ENCODE measurements around the gene UBE2O.

Gene UBE2O

DNA sequence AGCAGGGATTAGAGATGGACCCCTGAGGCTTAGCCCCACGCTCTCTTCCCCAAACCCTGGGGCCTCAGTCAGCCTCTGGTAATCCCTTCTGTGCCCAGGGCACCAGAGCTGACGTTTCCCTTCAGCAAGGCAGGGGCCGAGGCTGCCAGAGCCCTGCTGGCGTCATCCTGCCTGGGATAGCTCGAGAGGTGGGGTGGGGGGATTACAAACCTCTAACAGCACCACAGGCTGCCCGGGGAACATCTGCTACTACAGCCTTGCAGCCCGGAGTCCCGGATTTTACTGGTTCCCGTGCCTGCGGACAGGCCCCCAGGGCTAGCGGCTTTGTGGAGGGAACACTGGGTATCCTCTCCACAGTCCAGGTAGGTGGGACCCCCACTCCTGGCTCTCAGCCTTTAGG lies 14.4 kb upstream of the UBE2O start, which contains the start of gene AANAT:
TSS of gene AANAT (plus strand) at position 238 of the 400 bp plus-strand sequence. CDS start 1,144 bp downstream, outside the sequence.
- Histone ChIP-seq H3K27ac (ENCODE audit: extremely low read depth, low read depth, low read length) (no peak within 1 kb of the TSS), H3K9me3 (ENCODE audit: control insufficient read depth, insufficient read depth, low read depth, low read length) (no peaks in the 10 kb centered on the region), H3K4me1 (ENCODE audit: control insufficient read depth, insufficient read depth, low read length) (no peaks in the 10 kb centered on the region), H3K36me3 (ENCODE audit: control insufficient read depth in 2 of 2, insufficient read depth in 1 of 2, low read length in 2 of 2) (peaks cover 0 to 8% of the 10 kb centered on the region in 2 experiments; a peak in 1 of 3 replicates), H3K4me3 (ENCODE audit: low read depth, low read length) (no peak within 1 kb of the TSS)
- POLR2A ChIA-PET = interaction anchor here (0.5 to 1.3 kb wide), 3 partner anchors 33 to 1672 kb away, joined by 3 to 5 read pairs (median 3); partner anchors contain the start of gene RHBDF2
- TF ChIP-seq, protein P1, sequence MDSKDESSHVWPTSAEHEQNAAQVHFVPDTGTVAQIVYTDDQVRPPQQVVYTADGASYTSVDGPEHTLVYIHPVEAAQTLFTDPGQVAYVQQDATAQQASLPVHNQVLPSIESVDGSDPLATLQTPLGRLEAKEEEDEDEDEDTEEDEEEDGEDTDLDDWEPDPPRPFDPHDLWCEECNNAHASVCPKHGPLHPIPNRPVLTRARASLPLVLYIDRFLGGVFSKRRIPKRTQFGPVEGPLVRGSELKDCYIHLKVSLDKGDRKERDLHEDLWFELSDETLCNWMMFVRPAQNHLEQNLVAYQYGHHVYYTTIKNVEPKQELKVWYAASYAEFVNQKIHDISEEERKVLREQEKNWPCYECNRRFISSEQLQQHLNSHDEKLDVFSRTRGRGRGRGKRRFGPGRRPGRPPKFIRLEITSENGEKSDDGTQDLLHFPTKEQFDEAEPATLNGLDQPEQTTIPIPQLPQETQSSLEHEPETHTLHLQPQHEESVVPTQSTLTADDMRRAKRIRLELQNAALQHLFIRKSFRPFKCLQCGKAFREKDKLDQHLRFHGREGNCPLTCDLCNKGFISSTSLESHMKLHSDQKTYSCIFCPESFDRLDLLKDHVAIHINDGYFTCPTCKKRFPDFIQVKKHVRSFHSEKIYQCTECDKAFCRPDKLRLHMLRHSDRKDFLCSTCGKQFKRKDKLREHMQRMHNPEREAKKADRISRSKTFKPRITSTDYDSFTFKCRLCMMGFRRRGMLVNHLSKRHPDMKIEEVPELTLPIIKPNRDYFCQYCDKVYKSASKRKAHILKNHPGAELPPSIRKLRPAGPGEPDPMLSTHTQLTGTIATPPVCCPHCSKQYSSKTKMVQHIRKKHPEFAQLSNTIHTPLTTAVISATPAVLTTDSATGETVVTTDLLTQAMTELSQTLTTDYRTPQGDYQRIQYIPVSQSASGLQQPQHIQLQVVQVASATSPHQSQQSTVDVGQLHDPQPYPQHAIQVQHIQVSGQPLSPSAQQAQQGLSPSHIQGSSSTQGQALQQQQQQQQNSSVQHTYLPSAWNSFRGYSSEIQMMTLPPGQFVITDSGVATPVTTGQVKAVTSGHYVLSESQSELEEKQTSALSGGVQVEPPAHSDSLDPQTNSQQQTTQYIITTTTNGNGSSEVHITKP (tag by site-specific recombination; IDR thresholded peaks at IDR 0.05) = no peak
- TF ChIP-seq, protein P2, sequence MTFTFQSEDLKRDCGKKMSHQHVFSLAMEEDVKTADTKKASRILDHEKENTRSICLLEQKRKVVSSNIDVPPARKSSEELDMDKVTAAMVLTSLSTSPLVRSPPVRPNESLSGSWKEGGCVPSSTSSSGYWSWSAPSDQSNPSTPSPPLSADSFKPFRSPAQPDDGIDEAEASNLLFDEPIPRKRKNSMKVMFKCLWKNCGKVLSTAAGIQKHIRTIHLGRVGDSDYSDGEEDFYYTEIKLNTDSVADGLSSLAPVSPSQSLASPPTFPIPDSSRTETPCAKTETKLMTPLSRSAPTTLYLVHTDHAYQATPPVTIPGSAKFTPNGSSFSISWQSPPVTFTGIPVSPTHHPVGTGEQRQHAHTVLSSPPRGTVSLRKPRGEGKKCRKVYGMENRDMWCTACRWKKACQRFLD (tag by site-specific recombination; IDR thresholded peaks at IDR 0.05) = no peak
- TF ChIP-seq ZNF776 (tag by site-specific recombination; IDR thresholded peaks at IDR 0.05; ENCODE audit: borderline replicate concordance) (no peak), ZIC2 (tag by site-specific recombination; IDR thresholded peaks at IDR 0.05) (no peak), ZNF670 (tag by site-specific recombination; IDR thresholded peaks at IDR 0.05; ENCODE audit: low read depth) (no peak), ZNF366 (tag by site-specific recombination; conservative IDR thresholded peaks at IDR 0.05) (no peak), ZNF621 (tag by site-specific recombination; IDR thresholded peaks at IDR 0.05) (no peak), ZXDB (tag by site-specific recombination; IDR thresholded peaks at IDR 0.05) (no peak), HOXC10 (CRISPR knock-in tag; IDR thresholded peaks at IDR 0.05) (no peak), ZNF2 (tag by site-specific recombination; IDR thresholded peaks at IDR 0.05) (no peak), ZNF394 (tag by site-specific recombination; IDR thresholded peaks at IDR 0.05; ENCODE audit: borderline replicate concordance) (no peak), ZNF629 (tag by site-specific recombination; IDR thresholded peaks at IDR 0.05) (no peak), EGR2 (tag by site-specific recombination; IDR thresholded peaks at IDR 0.05; ENCODE audit: low read depth) (no peak), GFI1B (tag by site-specific recombination; IDR thresholded peaks at IDR 0.05) (no peak)
- TF ChIP-seq, protein P3, sequence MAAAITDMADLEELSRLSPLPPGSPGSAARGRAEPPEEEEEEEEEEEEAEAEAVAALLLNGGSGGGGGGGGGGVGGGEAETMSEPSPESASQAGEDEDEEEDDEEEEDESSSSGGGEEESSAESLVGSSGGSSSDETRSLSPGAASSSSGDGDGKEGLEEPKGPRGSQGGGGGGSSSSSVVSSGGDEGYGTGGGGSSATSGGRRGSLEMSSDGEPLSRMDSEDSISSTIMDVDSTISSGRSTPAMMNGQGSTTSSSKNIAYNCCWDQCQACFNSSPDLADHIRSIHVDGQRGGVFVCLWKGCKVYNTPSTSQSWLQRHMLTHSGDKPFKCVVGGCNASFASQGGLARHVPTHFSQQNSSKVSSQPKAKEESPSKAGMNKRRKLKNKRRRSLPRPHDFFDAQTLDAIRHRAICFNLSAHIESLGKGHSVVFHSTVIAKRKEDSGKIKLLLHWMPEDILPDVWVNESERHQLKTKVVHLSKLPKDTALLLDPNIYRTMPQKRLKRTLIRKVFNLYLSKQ (tag by site-specific recombination; IDR thresholded peaks at IDR 0.05; ENCODE audit: borderline replicate concordance) = no peak
- TF ChIP-seq, protein P4, sequence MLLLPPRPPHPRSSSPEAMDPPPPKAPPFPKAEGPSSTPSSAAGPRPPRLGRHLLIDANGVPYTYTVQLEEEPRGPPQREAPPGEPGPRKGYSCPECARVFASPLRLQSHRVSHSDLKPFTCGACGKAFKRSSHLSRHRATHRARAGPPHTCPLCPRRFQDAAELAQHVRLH (tag by site-specific recombination; IDR thresholded peaks at IDR 0.05) = no peak
- TF ChIP-seq, protein P5, sequence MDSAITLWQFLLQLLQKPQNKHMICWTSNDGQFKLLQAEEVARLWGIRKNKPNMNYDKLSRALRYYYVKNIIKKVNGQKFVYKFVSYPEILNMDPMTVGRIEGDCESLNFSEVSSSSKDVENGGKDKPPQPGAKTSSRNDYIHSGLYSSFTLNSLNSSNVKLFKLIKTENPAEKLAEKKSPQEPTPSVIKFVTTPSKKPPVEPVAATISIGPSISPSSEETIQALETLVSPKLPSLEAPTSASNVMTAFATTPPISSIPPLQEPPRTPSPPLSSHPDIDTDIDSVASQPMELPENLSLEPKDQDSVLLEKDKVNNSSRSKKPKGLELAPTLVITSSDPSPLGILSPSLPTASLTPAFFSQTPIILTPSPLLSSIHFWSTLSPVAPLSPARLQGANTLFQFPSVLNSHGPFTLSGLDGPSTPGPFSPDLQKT (IDR thresholded peaks at IDR 0.05; ENCODE audit: borderline replicate concordance, low read depth, low read length) = no peak
- TF ChIP-seq, protein P6, sequence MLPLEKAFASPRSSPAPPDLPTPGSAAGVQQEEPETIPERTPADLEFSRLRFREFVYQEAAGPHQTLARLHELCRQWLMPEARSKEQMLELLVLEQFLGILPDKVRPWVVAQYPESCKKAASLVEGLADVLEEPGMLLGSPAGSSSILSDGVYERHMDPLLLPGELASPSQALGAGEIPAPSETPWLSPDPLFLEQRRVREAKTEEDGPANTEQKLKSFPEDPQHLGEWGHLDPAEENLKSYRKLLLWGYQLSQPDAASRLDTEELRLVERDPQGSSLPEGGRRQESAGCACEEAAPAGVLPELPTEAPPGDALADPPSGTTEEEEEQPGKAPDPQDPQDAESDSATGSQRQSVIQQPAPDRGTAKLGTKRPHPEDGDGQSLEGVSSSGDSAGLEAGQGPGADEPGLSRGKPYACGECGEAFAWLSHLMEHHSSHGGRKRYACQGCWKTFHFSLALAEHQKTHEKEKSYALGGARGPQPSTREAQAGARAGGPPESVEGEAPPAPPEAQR (tag by site-specific recombination; IDR thresholded peaks at IDR 0.05) = no peak
- CTCF ChIA-PET = interaction anchor here (0.5 to 12.5 kb wide), 34 partner anchors 8 to 324 kb away, joined by 3 to 187 read pairs (median 4); partner anchors contain the start of genes RHBDF2 and UBE2O
